8988T (cell line): ENCODE measurements around the gene PRDM10.
"Not testable (repeated sequence)": the region's sequence is repeated elsewhere in the genome, so short reads cannot be mapped to it uniquely, and the experiment has no call there.

Experiments
- DNase-seq: peaks from one replicate; pipeline ENCODE4 v3.0.0; 2011

The PRDM10 gene, protein sequence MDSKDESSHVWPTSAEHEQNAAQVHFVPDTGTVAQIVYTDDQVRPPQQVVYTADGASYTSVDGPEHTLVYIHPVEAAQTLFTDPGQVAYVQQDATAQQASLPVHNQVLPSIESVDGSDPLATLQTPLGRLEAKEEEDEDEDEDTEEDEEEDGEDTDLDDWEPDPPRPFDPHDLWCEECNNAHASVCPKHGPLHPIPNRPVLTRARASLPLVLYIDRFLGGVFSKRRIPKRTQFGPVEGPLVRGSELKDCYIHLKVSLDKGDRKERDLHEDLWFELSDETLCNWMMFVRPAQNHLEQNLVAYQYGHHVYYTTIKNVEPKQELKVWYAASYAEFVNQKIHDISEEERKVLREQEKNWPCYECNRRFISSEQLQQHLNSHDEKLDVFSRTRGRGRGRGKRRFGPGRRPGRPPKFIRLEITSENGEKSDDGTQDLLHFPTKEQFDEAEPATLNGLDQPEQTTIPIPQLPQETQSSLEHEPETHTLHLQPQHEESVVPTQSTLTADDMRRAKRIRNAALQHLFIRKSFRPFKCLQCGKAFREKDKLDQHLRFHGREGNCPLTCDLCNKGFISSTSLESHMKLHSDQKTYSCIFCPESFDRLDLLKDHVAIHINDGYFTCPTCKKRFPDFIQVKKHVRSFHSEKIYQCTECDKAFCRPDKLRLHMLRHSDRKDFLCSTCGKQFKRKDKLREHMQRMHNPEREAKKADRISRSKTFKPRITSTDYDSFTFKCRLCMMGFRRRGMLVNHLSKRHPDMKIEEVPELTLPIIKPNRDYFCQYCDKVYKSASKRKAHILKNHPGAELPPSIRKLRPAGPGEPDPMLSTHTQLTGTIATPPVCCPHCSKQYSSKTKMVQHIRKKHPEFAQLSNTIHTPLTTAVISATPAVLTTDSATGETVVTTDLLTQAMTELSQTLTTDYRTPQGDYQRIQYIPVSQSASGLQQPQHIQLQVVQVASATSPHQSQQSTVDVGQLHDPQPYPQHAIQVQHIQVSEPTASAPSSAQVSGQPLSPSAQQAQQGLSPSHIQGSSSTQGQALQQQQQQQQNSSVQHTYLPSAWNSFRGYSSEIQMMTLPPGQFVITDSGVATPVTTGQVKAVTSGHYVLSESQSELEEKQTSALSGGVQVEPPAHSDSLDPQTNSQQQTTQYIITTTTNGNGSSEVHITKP

DNA sequence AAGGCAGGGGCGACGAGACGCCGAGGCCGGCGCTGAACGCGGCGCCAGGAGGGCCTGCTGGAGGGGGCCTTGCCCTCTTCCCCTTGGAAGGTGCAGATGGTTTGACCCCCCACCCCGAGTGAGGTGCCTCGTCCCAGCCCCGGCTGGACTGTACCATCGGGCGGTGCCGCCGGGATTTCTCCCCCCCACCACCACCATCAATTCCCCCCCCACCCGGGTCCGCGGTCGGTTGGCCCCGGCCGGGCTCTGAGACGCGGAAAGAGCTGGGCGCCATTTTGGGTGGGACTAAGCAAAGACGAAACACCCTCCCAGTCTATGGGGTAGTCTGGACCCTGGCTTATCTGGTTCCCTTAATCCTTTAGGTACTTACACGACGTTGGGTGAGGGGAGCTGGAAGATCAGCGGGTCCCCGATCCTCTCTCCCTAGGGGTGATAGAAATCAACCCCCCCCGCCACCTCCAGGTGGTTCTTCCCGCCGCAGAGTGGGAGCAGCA lies at the start of gene PRDM10:
Gene PRDM10, minus strand, starts transcription at position 484 of the 494 bp plus-strand sequence. CDS start 41,871 bp downstream, outside the sequence.
- DNase-seq: peak; percentile 99

DNA sequence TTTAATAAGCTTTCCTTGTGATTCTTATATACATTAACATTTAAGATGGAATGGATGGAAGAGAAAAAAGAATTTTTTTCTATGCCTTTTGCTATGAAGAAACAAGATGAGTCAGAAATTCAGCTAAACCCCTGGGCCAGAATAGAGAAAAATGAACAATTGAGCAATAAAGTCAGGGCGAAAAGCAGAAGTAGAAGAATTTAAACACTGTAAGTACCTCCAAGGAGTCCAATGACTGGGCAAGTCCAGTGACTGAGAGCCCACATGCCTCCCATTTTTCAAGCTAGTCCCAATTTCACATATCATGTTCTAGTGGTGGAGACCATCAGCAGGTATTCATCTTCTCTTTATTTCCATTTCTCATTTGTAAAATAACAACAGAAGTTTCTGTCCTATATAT lies 48.4 kb upstream of the PRDM10 start:
- DNase-seq: no peak

DNA sequence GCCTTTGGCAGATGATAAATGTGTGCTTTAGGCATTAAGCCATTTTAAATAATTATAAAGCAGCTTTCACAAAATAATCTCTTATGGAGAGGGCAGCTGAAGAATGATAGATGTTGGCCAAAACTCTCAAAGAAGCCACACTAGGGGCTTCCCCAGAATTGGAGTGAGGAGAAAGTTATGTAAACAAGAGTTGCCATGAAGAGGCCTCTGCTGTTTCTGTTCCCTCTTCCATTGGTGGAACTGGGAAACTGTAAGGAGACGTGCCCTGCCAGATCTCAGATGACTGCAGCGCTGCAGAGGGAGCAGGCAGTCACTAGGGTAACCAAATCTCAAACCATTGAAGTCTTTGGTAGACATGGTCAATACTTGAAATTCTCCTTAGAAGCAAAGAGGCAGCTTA lies 47.6 kb upstream of the PRDM10 start:
- no peak for DNase-seq

DNA sequence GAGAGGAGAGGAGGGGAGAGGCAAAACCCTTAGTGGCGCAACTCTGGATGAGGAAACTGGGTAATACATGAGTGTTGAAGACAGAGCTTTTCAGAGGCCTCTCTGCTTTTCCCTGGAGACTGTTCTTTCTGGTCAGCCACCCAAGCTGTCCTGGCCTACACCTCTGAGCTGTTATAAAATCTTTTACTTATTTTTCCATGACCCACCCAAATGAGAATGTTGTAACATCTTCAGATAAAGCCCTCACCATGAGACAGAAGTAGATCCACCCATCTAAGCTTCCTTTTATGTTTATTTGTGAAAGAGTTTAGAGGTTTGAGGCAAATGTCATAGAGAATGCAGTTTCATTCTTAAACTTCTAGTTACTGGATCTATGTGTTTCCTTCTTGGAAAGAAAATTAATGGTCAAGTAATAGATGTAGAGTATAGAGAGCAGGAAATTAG lies 46.7 kb upstream of the PRDM10 start:
- DNase-seq: no peak

DNA sequence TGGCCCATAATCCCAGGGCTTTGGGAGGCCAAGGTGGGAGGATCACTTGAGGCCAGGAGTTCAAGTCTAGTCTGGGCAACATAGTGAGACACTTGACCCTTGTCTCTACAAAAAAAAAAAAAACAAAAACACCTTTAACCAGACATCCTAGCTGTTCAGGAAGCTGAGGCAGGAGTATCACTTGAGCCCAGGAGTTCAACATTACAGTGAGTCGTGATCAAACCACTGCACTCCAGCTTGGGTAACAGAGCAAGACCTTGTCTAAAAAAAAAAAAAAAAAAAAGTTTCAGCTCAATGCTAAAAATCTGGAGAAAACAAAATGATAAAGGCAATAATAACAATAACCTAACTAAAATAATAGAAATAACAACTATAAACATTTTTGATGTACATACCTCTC lies 44.5 kb upstream of the PRDM10 start:
- DNase-seq: no peak

DNA sequence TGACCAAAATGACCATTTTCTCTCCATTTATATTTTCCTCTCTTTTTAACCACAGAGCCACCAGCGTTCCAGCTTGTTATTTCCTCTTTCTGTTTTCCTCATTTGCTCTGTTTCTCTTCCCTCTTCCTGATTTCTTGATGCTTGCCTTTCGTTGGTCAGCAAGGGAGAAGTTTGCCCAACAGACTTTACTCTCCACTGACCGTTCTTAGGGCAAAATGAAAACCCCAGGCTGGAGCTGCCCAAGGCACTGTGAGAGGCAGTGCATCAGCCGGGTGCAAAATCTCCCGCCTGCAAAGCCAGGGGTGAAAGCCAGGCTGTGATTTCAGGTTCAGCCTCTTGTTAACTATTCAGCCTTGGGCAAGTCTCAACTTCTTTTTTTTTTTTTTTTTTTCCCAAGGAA lies 40.9 kb upstream of the PRDM10 start:
- DNase-seq: no peak

DNA sequence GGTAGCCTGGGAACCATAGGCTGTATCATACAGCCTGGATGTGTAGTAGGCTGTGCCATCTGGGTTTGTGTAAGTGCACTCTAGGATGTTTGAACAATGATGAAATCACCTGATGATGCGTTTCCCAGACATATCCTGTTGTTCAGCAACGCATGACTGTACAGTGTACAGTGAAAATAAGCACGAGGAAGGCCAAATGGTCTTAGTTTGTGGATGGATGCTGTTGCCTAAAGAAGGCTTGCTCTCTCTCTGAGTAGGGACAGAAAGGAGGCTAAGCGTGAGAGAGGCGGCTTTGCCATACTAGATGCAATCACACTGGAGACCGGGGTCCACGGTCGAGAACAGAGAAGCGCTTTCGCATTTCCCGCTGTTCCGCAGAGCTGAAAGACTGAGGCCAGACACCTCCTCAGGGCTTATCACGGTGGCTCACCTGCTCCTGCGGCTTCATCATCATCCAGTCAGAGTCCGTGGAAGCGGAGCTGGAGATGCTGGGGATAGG lies 39.5 kb upstream of the PRDM10 start:
- peak; percentile 66 for DNase-seq

DNA sequence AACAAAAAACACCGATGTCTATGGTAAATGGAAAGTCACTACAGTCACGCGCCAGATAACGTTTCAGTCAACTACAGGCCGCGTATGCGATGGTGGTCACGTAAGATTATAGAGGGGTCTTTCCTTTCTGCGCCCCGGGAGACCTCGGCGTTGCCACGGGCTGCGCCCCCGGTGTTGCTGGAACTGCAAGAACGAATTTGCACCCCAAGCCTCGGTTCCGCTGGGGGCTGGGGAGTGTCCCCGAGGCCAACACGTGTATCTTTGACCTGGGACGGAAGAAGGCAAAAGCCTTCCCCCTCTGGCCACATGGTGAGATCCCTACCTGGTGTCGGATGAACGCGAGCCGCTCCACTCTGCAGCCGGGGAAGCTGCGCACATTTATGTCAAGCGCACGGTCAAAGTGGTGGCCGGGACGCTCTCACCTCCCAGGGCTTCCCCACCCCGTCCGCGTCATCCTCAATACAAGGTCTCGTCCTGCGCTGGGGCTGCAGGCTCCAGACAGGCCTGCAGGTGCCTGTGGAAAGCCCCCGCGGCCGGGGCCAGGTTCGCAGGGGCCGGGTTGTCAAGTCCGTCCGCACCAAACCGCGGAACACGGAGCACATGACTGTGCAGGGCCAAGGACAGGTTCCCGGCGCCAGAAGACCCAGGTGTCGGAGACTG lies 37.8 kb upstream of the PRDM10 start:
- no peak for DNase-seq

DNA sequence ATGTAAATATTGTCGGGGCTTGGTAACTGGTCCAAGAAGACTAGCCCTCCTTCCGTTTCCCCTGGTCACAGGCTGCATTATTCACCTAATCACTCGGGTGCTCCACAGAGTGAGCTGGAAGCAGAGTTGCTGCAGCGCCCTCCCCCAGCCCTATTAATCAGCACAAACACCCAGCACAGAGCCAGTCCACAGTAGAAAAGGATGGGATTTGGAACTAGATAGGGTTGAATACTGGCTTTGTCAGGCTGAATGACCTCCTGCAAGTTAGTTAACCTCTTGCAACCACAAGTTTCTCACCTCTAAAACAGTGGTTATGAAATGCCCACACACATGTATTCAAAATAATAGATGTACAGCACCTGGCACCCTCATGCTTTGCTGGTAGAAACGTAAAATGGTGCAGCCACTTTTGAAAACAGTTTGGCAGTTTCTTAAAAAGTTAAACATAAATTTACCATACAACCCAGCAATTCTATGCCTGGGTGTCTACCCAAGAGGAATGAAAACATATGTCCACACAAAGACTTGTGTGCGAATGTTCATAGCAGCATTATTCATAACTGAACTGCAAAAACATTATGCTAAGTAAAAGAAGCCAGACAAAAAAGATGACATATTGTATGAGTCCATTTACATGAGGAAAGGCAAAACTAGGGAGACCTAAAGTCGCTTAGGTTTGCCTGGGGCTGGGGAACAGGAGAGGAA lies 35.4 kb upstream of the PRDM10 start:
- no peak for DNase-seq

DNA sequence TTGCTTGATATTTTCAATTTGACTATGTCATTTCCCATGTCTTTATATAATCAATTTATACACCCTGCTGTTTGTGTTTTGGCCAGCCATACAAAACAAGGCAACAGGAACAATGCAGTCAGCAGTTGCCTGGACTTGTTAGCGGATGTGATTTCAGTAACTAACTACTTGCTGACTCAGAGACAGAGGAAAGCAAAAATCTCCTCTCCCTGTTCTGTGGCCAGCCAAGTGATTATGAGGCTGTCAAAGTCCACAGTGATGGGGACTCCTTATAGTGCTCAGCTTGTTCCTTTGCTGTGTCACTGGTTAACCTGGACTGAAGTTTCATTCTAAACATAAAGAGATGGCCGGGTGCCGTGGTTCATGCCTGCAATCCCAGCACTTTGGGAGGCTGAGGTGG lies 34.4 kb upstream of the PRDM10 start:
- peak; percentile 68 for DNase-seq

DNA sequence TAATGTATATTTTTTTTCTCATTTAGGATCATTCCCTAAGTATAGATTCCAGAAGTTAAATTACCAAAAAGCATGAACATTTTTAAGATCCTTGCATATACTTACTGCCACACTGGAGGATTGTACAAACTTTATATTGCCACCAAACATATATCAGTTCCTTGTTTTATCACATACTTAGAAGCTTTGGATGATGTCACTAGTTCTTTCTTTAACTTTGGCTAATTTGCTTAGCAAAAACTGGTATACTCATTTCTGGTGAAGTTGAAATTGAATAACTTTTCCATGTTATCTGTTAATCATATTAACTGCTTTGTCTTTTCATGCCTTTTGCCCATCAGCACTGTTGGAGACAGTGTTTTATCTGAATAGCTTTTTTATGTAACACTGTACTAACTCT lies 31.6 kb upstream of the PRDM10 start:
- no peak for DNase-seq

DNA sequence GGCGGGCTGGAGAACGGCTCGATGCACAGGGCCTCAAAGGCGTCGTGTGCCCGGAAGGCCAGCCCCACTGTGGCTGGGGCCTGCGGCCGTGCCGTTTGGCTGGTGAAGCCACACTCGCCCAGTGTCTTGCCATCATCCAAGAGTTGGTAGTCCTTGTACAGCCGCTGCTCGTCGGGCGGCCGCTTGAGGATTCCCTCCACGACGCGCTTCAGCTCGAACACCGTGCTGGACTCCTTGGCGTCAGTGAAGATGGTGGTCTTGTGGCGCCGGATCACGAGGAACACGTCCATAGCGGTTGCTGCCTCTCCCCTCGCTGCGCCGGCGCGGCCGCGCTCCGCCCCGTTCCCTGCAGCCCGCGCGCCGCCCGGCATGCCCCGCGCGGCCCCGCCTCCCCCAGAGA lies 30.3 kb upstream of the PRDM10 start:
- DNase-seq: no peak

DNA sequence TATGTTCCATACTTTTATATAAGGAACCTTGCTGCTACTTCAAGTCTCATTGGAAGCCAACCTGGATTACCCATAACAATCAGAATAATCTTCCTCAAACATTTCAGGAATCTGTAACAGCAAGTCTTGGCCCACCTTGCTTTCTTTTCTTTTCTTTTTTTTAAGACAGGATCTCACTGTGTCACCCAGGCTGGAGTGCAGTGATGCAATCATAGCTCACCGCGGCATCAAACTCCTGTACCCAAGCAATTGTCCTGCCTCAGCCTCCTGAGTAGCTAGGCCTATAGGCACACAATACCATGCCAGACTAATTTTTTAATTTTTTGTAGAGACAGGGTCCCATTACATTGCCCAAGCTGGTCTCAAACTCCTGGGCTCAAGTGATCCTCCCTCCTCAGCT lies 29.3 kb upstream of the PRDM10 start:
- DNase-seq: no peak

DNA sequence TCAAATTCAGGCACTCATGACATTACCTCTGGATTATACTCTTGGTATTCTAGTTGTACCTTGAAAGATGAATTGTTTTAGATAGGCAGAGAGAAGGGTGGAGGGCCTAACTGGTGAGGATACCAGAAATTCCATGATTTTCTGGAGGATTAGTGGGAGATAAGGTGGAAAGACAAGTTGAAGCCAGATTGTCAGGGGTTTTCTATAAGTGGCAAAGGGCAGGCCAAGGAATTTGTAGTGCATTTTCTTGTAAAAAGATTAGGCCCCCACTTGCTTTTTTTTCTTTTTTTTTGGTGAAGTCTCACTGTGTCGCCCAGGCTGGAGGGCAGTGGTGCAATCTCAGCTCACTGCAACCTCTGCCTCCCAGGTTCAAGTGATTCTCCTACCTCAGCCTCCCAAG lies 28.4 kb upstream of the PRDM10 start:
- DNase-seq: no peak

DNA sequence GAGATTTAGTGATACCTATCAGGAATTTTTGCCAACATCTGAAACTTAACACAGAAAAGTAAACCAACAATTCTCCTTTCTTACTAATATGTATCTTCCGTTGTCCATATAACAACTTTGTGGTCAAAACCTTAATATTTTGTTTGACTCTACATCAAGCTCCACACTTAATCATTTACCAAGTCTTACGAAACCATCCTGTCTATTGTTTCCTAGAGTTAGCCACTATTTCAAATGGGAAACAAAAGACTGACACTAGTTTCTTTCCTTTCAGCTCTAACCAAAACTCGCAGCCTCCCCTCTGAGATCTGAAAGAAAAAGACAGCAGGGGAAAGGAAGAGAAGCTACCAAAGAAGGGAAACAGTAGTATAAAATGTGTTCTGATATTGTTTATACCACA lies 26.5 kb upstream of the PRDM10 start:
- no peak for DNase-seq

DNA sequence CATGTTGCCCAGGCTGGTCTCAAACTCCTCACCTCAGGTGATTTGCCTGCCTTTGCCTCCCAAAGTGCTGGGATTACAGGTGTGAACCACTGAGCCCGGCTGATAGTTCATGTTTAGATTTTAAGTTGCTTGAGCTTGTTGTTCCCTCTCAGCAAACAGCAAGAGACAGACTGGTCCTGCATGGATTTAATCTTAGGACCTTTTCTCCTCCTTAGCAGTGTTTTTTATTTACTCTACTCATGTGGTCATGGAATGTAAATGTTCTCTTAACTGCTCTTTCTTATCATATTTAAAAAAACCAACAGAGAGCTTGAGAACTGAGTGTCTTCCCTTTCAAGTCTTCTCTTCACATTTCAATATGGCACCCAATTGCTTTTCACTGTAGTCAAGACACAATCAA lies 22.7 kb upstream of the PRDM10 start:
- DNase-seq: no peak

DNA sequence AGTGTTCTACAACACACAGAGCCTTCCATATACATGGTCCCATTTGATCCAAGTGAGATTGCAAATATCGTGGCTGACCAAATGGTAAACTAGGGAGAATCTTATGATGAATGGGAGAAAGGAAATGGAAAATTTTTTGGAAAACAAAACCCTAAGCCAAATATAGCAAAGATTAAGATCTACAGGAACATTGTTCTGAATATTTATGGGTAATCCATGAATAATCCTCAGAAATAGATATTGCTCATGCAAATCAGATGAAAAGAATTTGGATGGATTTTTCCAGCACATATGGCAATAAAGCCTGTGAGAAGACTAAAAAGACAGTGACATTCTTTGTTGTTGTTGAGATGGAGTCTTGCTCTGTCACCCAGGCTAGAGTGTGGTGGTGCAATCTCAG lies 21.7 kb upstream of the PRDM10 start:
- no peak for DNase-seq

DNA sequence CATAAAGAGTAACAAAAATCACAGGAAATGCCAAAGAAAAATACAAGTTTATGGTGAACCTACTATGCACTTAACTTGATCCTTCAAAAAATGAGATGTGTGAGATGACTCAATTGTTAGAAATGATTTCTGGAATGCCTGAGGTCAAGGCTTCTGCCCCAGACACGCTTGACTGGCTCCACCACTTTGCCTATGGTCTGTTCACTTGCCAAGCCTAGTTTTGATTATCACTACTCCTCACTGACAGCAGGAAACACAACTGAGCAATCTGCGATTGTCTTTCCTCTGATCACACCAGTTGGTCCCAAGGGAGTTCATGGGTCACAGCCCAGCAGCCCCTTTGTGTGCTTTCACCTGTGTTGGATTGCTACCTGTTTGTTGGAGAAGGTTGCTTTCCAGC lies 20.6 kb upstream of the PRDM10 start:
- DNase-seq: peak; percentile 63

DNA sequence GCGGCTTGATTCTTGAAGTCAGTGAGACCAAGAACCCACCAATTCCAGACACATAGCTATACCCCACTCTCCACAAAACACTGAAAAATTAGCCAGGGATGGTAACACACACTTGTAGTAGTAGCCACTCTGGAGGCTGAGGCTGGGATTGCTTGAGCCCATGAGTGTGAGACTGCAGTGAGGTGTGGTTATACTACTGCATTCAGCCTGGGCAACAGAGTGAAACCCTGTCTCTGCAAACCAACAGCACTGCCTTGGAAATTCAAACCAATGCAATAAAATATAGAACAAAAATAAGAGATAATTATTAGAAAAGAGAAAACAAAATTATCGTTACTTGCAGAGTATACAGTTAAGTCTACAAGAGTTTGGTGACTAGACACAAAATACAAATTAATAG lies 20.2 kb upstream of the PRDM10 start:
- no peak for DNase-seq

DNA sequence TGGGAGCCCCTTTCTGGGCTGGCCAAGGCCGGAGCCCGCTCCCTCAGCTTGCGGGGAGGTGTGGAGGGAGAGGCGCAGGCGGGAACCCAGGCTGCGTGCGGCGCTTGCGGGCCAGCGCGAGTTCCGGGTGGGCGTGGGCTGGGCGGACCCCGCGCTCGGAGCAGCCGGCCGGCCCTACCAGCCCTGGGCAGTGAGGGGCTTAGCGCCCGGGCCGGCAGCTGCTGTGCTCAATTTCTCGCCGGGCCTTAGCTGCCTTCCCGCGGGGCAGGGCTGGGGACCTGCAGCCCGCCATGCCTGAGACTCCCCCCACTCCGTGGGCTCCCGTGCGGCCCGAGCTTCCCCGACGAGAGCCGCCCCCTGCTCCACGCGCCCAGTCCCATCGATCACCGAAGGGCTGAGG lies 19.0 kb upstream of the PRDM10 start:
- DNase-seq: not testable (repeated sequence)

DNA sequence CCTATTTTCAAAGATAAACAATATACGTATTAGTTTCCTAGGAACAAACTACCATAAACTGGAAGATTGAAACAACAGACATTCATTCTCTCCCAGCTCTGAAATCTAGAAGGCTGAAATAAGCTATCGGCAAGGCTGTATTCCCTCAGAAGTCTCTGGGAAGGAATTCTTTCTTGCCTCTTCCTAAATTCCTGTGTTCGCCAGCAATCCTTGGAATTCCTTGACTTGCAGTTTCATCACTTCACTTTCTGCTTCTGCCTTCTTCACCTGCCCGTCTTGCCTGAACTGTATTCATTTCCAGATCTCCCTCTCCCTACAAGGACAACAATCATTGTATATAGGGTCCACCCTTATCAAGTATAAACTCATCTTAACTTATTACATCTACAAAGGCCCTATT lies 17.7 kb upstream of the PRDM10 start:
- DNase-seq: peak; percentile 48

DNA sequence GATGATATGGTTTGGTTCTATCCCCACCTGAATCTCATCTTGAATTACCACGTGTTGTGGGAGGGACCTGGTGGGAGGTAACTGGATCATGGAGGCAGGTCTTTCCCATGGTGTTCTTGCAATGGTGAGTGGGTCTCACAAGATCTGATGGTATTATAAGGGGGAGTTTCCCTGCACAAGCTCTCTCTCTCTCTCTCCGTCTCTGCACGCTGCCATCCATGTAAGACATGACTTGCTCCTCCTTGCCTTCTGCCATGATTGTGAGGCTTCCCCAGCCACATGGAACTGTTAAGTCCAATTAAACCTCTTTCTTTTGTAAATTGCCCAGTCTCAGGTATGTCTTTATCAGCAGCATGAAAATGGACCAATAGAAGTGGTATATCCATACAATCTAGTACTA lies 13.2 kb upstream of the PRDM10 start:
- not testable (repeated sequence) for DNase-seq
